GM13976 (cell line): ENCODE measurements around the gene TBCCD1.

ENCODE experiments used
- DNase-seq: peaks from one replicate; pipeline ENCODE4 v3.0.0; 2012; ENCODE audit warnings: low spot score
- in situ Hi-C: fragments of 300-500 bp; cut with MboI; formaldehyde crosslinking; loops from one replicate; pipeline ENCODE4 v1.12.0; 2022; ENCODE audit warnings: low sequenced_read_pairs, mixed read lengths, inconsistent platforms; ENCODE audit not compliant: unreplicated experiment
- TF ChIP-seq, protein P1 (sequence below): IDR thresholded peaks from 2 replicates; pipeline ENCODE4 v1.5.1; 2012; ENCODE audit warnings: borderline replicate concordance, mild to moderate bottlenecking; ENCODE audit not compliant: insufficient read depth; ENCODE audit errors: extremely low read depth, missing control alignments, control extremely low read depth

The TBCCD1 gene

DNA sequence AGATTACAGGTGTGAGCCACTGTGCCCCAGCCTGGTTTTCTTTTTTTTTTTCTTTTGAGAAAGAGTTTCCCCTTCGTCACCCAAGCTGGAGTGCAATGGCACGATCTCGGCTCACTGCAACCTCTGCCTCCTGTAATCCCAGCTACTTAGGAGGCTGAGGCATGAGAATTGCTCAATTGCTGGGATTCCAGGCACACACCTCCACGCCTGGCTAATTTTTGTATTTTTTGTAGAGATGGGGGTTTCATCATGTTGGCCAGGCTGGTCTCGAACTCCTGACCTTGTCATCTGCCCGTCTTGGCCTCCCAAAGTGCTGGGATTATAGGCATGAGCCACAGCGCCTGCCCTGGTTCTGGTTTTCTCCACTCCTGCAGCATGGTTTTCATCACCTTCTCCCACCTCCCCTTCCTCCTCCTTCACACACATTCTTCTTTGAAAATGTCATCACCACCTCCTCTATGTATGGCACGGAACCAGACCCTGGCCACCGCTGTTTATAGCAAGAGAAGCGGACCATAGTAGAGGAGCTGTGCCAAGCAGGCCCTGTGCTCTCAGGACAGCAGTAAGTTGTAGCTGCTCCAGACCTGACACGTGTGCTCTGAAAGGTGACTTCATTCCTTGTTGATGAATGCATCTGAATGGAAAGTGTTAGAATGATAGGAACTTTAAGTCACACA is 31.1 kb upstream of the TBCCD1 start:
- in situ Hi-C loops: no loop called here
- DNase-seq: no peak
- TF ChIP-seq, protein P1, sequence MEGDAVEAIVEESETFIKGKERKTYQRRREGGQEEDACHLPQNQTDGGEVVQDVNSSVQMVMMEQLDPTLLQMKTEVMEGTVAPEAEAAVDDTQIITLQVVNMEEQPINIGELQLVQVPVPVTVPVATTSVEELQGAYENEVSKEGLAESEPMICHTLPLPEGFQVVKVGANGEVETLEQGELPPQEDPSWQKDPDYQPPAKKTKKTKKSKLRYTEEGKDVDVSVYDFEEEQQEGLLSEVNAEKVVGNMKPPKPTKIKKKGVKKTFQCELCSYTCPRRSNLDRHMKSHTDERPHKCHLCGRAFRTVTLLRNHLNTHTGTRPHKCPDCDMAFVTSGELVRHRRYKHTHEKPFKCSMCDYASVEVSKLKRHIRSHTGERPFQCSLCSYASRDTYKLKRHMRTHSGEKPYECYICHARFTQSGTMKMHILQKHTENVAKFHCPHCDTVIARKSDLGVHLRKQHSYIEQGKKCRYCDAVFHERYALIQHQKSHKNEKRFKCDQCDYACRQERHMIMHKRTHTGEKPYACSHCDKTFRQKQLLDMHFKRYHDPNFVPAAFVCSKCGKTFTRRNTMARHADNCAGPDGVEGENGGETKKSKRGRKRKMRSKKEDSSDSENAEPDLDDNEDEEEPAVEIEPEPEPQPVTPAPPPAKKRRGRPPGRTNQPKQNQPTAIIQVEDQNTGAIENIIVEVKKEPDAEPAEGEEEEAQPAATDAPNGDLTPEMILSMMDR: no peak

DNA sequence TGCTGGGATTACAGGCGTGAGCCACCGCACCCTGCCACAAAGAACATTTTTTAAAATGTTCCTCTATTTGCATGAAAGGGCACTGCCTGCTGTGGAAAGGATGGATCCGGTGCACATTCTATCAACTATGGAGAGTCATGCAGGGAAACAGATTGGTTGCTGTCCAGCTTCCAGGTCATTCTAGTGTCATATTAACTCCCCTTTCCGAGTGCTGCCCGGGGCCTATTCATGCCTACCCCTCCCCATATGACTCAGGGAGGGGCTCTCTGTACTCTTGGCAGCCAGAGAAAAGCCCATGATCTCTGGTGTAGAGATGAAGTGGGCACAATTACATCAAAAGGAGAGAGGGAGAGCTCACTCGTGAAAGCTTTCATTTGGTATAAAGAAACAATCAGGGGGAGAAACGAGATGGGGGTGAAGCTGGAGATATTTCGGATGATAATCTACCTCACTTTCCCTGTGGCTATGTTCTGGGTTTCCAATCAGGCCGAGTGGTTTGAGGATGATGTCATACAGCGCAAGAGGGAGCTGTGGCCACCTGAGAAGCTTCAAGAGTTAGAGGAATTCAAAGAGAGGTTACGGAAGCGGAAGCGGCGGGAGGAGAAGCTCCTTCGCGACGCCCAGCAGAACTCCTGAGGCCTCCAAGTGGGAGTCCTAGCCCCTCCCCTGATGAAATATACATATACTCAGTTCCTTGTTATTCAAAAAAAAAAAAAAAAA is 29.6 kb upstream of the TBCCD1 start:
- TF ChIP-seq, protein P1: no peak
- in situ Hi-C loops: no loop called here
- DNase-seq: no peak

DNA sequence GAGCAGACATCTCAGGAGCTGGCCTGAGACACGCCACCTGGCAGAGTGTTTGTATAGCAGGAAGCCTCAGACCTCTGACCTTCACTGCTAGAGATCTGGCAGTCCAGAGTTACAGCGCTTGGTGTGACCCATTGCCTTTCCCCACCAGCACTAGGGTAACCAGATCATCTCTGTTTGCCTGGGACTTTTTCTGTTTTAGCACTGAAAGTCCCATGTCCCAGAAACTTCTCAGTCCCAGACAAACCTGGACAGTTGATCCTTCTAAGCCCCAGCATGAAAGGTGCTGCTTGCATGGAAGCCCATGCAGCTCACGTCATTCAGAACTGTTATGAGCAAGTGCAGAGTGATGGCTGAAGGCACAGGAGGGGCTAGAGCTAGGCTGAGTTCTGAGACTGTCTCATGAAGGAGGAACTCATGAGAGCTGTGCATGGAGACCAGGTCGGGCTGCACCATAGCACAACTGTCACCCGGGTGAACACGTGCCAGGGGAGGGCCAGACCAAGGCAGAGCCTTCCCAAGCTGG is 27.5 kb upstream of the TBCCD1 start:
- TF ChIP-seq, protein P1: no peak
- DNase-seq: no peak
- in situ Hi-C loops: no loop called here

DNA sequence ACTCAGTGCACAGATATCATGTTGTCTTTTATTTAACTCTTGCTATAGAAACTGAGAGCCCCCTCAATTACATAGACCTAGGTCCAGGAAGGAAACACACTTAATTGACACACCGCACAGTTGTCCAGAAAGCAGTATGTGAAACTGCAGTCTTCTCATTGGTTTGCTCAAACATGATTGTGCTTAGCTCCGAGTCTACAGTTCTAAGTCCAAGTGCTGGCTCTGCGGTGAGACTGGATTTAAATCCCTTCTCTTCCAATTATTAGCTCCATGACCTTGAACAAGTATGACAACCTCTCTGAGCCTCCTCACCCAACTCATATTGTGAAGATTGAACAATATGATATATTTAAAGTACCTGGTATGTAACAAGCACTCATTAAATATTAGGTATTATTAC is 26.7 kb upstream of the TBCCD1 start:
- in situ Hi-C loops: no loop called here
- DNase-seq: no peak
- TF ChIP-seq, protein P1: no peak

DNA sequence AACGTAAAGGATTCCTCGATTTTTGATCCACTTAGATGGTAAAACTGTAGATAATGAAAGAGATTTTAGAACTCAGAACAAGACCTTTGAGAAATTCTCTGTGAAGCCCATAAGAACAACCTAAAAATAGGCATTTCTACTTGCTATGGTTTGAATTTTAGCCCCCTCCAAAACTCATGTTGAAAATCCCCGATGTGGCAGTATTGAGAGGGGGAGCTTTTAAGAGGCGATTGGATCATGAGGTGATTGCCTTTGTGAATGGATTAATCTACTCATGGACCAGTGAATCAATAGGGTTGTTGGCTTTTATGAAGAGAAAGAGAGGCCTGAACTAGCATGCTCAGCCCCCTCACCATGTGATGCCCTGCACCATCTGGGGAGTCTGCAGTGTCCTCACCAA is 25.5 kb upstream of the TBCCD1 start:
- no peak for DNase-seq
- TF ChIP-seq, protein P1: no peak
- in situ Hi-C loops: no loop called here

DNA sequence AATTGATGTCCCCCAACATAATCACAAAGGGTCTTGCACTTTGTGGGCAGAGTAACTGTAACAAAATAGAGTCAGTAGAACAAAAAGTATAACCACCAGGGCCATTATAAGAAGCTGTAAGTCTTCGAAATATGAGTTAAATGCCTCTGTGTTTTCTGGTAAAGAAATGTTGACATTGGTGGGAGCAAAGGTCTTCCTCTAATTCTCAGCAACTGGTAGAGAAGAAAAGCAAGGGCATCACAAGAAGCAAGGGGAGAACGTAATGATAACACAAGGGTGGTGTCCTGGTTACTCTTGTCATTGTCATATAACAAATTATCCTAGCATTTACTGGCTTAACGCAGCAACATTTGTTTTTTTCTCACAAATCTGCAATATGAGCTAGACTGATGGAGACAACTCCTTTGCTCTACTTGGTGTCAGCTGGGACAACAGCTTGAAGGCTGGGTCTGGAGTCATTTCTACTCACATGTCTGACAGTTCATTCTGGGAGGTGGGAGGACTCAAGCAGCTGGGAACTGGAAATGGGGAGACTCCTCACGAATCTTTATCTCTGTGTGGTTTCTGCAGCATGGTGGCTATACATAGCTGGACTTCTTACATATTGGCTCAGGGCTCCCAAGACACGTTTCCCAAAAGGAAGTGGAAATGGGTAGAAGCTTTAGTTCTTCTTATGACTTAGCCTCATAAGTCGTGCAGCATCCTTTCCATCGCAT is 23.6 kb upstream of the TBCCD1 start:
- no peak for DNase-seq
- TF ChIP-seq, protein P1: no peak
- in situ Hi-C loops: no loop called here
